GM12878 (cell line): Measurements from ENCODE around the gene SOBP. TPM values are rescaled to one million over a fixed set of nuclear protein-coding genes. Genes with fewer than 3 reads are reported as not detected.

Experiments used
- ATAC-seq: fragments of 200-7000 bp; cut with Tn5 transposase; 3 replicates; pipeline ENCODE4 v1.9.1; 2020; ENCODE audit warnings: mild to moderate bottlenecking, moderate library complexity
- BruUV-seq: library from RNA; stranded (reverse); fragments of 400-500 nt; replicated peaks from 2 replicates; lab custom pipeline; 2021; lab: Mats Ljungman, UMichigan
- CTCF ChIA-PET: fragments of 300-600 bp; sonication (Branson Sonifier 250); formaldehyde crosslinking; extraction: SDS; loops from one replicate; lab custom pipeline; 2021; ENCODE audit warnings: inconsistent platforms; lab: Yijun Ruan, JAX
- POLR2A ChIA-PET: fragments of 350-600 bp; formaldehyde crosslinking; extraction: SDS; loops from one replicate; lab custom pipeline; 2021; ENCODE audit warnings: inconsistent platforms; lab: Charles Lee
- RAD21 ChIA-PET: fragments of 300-600 bp; sonication (Branson Sonifier 250); formaldehyde crosslinking; loops from one replicate; lab custom pipeline; 2023; ENCODE audit warnings: antibody characterized with exemption; ENCODE audit not compliant: unreplicated experiment; lab: Charles Lee
- SMC1A ChIA-PET: fragments of 300-600 bp; sonication (Branson Sonifier 250); formaldehyde crosslinking; loops from one replicate; lab custom pipeline; 2023; ENCODE audit not compliant: unreplicated experiment, uncharacterized antibody; lab: Charles Lee
- DNase-seq: peaks from one replicate; pipeline ENCODE4 v3.0.0-alpha.2; 2011; ENCODE audit warnings: low read depth, low spot score
- FAIRE-seq: peaks from 3 replicates; lab custom pipeline; 2011; peaks lifted over from hg19 to GRCh38; lab: Jason Lieb, UNC
- H2AFZ ChIP-seq: 2 replicates; pipeline ENCODE4 v1.6.0; 2011; ENCODE audit warnings: low read depth, low read length, control low read depth; ENCODE audit not compliant: control insufficient read depth
- H3K27ac ChIP-seq: 2 replicates; pipeline ENCODE4 v1.5.1; 2011; ENCODE audit warnings: control low read depth; ENCODE audit not compliant: control insufficient read depth, insufficient read depth
- H3K27me3 ChIP-seq, 2 experiments: replicated peaks in 1 of 2; 2 replicates each; pipeline versions ENCODE4 v1.6.0 to v1.6.1; 2011; ENCODE audit warnings: low read length in 1 of 2; ENCODE audit not compliant: control insufficient read depth in 2 of 2, insufficient read depth in 2 of 2
- H3K36me3 ChIP-seq, 2 experiments: 2 replicates each; pipeline ENCODE4 v1.5.1; 2011; ENCODE audit warnings: low read length in 1 of 2; ENCODE audit not compliant: control insufficient read depth in 2 of 2, insufficient read depth in 2 of 2
- H3K4me1 ChIP-seq: 2 replicates; pipeline ENCODE4 v1.6.1; 2011; ENCODE audit warnings: mild to moderate bottlenecking, low read length, moderate library complexity, mixed read lengths; ENCODE audit not compliant: control insufficient read depth, insufficient read depth
- H3K4me2 ChIP-seq: 2 replicates; pipeline ENCODE4 v1.6.0; 2011; ENCODE audit warnings: control low read depth; ENCODE audit not compliant: control insufficient read depth, insufficient read depth
- H3K4me3 ChIP-seq: fragments of 200-600 bp; sonication (generic); 2 replicates; pipeline ENCODE4 v1.5.1; 2016
- H3K79me2 ChIP-seq: 2 replicates; pipeline ENCODE4 v1.6.0; 2011; ENCODE audit warnings: low read length; ENCODE audit not compliant: control insufficient read depth, insufficient read depth
- H3K9ac ChIP-seq: 2 replicates; pipeline ENCODE4 v1.8.0; 2011; ENCODE audit warnings: low read length, control low read depth, mixed read lengths; ENCODE audit not compliant: control insufficient read depth, insufficient read depth
- H3K9me3 ChIP-seq: replicated peaks from 3 replicates; pipeline ENCODE4 v1.5.1; 2011; ENCODE audit warnings: mild to moderate bottlenecking, low read length; ENCODE audit not compliant: control insufficient read depth, insufficient read depth
- H4K20me1 ChIP-seq: 2 replicates; pipeline ENCODE4 v1.6.0; 2011; ENCODE audit not compliant: control insufficient read depth, insufficient read depth
- CBFB ChIP-seq: IDR thresholded peaks from 2 replicates; pipeline ENCODE4 v1.6.1; 2016; ENCODE audit warnings: antibody characterized with exemption, low read depth
- RAD21 ChIP-seq: IDR thresholded peaks from 2 replicates; pipeline ENCODE4 v1.6.1; 2011; ENCODE audit warnings: mild to moderate bottlenecking, low read depth, low read length, moderate library complexity; ENCODE audit not compliant: insufficient read depth
- RB1 ChIP-seq: fragments of 450-650 bp; formaldehyde crosslinking; IDR thresholded peaks from 2 replicates; pipeline ENCODE4 v1.6.1; 2017; ENCODE audit warnings: mild to moderate bottlenecking, borderline replicate concordance
- RFX5 ChIP-seq: IDR thresholded peaks from 2 replicates; pipeline ENCODE4 v1.6.1; 2011; ENCODE audit warnings: low read depth, low read length, improper control_type of control experiment
- SP1 ChIP-seq: IDR thresholded peaks from one replicate; pipeline ENCODE4 v1.6.1; 2011; ENCODE audit warnings: low read depth, low read length
- TAF1 ChIP-seq: IDR thresholded peaks from 2 replicates; pipeline ENCODE4 v1.6.1; 2011; ENCODE audit warnings: mild to moderate bottlenecking, low read depth, low read length, borderline replicate concordance
- ZBED1 ChIP-seq: IDR thresholded peaks from 2 replicates; pipeline ENCODE4 v1.6.1; 2016; ENCODE audit warnings: borderline replicate concordance
- WGBS: methylation state at CpG from one replicate; pipeline ENCODE4 v1.1.6; 2016; ENCODE audit warnings: low lambda C conversion rate; ENCODE audit not compliant: insufficient replicate concordance, insufficient coverage; ENCODE audit errors: missing lambda C conversion rate; 5-methylcytosine and 5-hydroxymethylcytosine counted together
- in situ Hi-C: fragments of 300-500 bp; cut with MboI; formaldehyde crosslinking; loops from 9 replicates; pipeline ENCODE4 v1.14.3; 2018; ENCODE audit warnings: mixed read lengths
- intact Hi-C: fragments of 100-400 bp; cut with micrococcal nuclease; formaldehyde crosslinking; loops from one replicate; pipeline ENCODE4 v1.14.2; 2022; ENCODE audit not compliant: unreplicated experiment
- polyA plus RNA-seq, 11 experiments: library from polyadenylated mRNA; depleted of rRNA in 4 of 11; unstranded in 6 of 11; stranded (reverse) in 5 of 11; fragments of >200 nt; fragmentation: Nextera tagmentation in 4 of 11; fragmentation: Illumina TruSeq in 1 of 11; extraction: Ambion mirVana in 4 of 11; extraction: Trizol in 1 of 11; gene quantifications; 1 replicate in 1 of 11; 2 replicates in 10 of 11; pipeline versions ENCODE4 v1.2.1 to v1.2.3, GENCODE V29; 2011 to 2016; ENCODE audit warnings: inconsistent platforms in 2 of 11, missing spikeins in 2 of 11, low read depth in 1 of 11
- total RNA-seq, 4 experiments: library from RNA; depleted of rRNA in 3 of 4; stranded (reverse); fragments of >200 nt in 3 of 4; fragmentation: Illumina TruSeq in 1 of 4; extraction: Trizol in 1 of 4; gene quantifications; 2 replicates each; pipeline versions ENCODE4 v1.2.1 to v1.2.3, GENCODE V29; 2013 to 2021
- TF ChIP-seq, protein P1 (sequence below): fragments of 450-650 bp; formaldehyde crosslinking; IDR thresholded peaks from 2 replicates; pipeline ENCODE4 v1.4.0; 2022; ENCODE audit warnings: mild to moderate bottlenecking, moderate library complexity
- TF ChIP-seq, protein P2 (sequence below): fragments of 450-650 bp; IDR thresholded peaks from 2 replicates; pipeline ENCODE4 v1.6.1; 2018; ENCODE audit warnings: borderline replicate concordance, mild to moderate bottlenecking; ENCODE audit not compliant: partially characterized antibody

The SOBP gene
- total and polyA plus RNA-seq, 10 of the 15 experiments (the other 5 are each of a cell fraction or from before 2014, with no cell fraction given), result 0.49 to 1.9 (median 0.78) TPM

GRCh38 chr6:107648983-107649382 lies 159.1 kb downstream of the SOBP start:
- POLR2A ChIA-PET, result interaction anchor here (0.6 to 0.7 kb wide), 2 partner anchors 8 to 102 kb away, joined by 3 to 11 read pairs; no protein-coding TSS in a partner anchor
- CTCF ChIA-PET, result interaction anchor here (1.3 kb wide), 1 partner anchor 16 kb away, joined by 3 read pairs; no protein-coding TSS in a partner anchor
- ATAC-seq, result no peak
- no peak for DNase-seq
- intact Hi-C loops, result no loop called here
- Histone ChIP-seq H3K27ac (no peak overlapping the region), H3K79me2 (no peaks in the 10 kb centered on the region), H3K4me2 (no peak overlapping the region), H3K9ac (no peak overlapping the region), H3K4me3 (no peak overlapping the region), H3K9me3 (no peaks in the 10 kb centered on the region), H3K4me1 (no peaks in the 10 kb centered on the region), H4K20me1 (no peaks in the 10 kb centered on the region), H3K27me3 (no peaks in the 10 kb centered on the region)
- WGBS, result no CpG with 5 or more reads among the region's 1 CpG
- no peak for FAIRE-seq
- SMC1A ChIA-PET, result interaction anchor here (1.6 to 1.9 kb wide), 2 partner anchors 16 to 26 kb away, joined by 4 to 8 read pairs; no protein-coding TSS in a partner anchor
- no TSS peak for BruUV-seq
- RAD21 ChIA-PET, result no interaction called here
- no peak for TF ChIP-seq RAD21
- TF ChIP-seq, all 136 proteins: peak for 0
- no peak overlapping the region for H2AFZ ChIP-seq
- in situ Hi-C loops, result no loop called here
- no peaks in the 10 kb centered on the region for H3K36me3 ChIP-seq

DNA sequence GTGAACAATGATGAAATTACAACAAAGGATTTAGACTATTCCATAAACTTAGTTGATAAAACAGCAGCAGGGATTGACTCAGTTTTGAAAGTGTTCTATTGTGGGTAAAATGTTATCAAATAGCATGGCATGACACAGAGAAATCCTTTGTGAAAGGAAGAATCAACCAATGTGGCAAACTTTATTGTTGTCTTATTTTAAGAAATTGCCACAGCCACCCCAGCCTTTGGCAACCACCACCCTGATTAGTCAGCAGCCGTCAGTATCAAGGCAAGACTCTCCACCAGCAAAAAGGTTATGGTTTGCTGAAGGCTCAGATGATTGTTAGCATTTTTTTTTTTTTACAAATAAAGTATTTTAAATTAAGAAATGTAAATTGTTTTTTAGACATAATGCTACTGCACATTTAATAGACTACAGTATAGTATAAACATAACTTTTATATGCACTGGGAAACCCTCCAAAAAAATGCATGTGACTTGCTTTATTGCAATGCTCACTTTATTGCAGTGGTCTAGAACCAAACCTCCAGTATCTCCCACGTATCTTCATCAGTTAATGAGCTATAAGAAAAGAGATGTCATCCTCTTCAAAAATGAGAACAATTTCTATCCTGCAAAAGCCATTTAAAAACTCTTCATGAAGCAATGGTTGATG lies 162.7 kb downstream of the SOBP start:
- ChIA-PET POLR2A (no interaction called here), CTCF (interaction anchor here (1.5 to 2.0 kb wide), 2 partner anchors 11 to 334 kb away, joined by 3 to 11 read pairs; no protein-coding TSS in a partner anchor), SMC1A (interaction anchor here (2.8 kb wide), 1 partner anchor 10 kb away, joined by 16 read pairs; no protein-coding TSS in a partner anchor), RAD21 (no interaction called here)
- Histone ChIP-seq H3K9ac (no peak overlapping the region), H3K27ac (no peak overlapping the region), H3K4me3 (no peak overlapping the region), H3K27me3 (no peaks in the 10 kb centered on the region), H2AFZ (no peak overlapping the region), H3K4me2 (no peak overlapping the region), H3K4me1 (peaks cover 13% of the 10 kb centered on the region), H3K79me2 (no peaks in the 10 kb centered on the region), H3K9me3 (no peaks in the 10 kb centered on the region), H3K36me3 (no peaks in the 10 kb centered on the region), H4K20me1 (no peaks in the 10 kb centered on the region)
- in situ Hi-C loops, result no loop called here
- intact Hi-C loops, result loop anchor here (10.0 kb wide), 1 partner anchor 538 kb away; the partner anchor contains the start of gene BEND3
- DNase-seq (no peak), FAIRE-seq (no peak), ATAC-seq (no peak)
- WGBS, result 26% methylated on average over 2 of the region's 2 CpGs
- no TSS peak for BruUV-seq
- TF ChIP-seq CBFB (no peak), RFX5 (no peak), SP1 (no peak), TAF1 (no peak), ZBED1 (no peak), RB1 (no peak)
- TF ChIP-seq, protein P1, sequence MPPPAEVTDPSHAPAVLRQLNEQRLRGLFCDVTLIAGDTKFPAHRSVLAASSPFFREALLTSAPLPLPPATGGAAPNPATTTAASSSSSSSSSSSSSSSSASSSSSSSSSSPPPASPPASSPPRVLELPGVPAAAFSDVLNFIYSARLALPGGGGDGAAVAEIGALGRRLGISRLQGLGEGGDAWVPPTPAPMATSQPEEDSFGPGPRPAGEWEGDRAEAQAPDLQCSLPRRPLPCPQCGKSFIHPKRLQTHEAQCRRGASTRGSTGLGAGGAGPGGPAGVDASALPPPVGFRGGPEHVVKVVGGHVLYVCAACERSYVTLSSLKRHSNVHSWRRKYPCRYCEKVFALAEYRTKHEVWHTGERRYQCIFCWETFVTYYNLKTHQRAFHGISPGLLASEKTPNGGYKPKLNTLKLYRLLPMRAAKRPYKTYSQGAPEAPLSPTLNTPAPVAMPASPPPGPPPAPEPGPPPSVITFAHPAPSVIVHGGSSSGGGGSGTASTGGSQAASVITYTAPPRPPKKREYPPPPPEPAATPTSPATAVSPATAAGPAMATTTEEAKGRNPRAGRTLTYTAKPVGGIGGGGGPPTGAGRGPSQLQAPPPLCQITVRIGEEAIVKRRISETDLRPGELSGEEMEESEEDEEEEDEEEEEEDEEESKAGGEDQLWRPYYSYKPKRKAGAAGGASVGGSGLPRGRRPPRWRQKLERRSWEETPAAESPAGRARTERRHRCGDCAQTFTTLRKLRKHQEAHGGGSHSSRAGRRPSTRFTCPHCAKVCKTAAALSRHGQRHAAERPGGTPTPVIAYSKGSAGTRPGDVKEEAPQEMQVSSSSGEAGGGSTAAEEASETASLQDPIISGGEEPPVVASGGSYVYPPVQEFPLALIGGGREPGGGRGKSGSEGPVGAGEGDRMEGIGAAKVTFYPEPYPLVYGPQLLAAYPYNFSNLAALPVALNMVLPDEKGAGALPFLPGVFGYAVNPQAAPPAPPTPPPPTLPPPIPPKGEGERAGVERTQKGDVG (CRISPR knock-in tag), result no peak
- TF ChIP-seq, protein P2, sequence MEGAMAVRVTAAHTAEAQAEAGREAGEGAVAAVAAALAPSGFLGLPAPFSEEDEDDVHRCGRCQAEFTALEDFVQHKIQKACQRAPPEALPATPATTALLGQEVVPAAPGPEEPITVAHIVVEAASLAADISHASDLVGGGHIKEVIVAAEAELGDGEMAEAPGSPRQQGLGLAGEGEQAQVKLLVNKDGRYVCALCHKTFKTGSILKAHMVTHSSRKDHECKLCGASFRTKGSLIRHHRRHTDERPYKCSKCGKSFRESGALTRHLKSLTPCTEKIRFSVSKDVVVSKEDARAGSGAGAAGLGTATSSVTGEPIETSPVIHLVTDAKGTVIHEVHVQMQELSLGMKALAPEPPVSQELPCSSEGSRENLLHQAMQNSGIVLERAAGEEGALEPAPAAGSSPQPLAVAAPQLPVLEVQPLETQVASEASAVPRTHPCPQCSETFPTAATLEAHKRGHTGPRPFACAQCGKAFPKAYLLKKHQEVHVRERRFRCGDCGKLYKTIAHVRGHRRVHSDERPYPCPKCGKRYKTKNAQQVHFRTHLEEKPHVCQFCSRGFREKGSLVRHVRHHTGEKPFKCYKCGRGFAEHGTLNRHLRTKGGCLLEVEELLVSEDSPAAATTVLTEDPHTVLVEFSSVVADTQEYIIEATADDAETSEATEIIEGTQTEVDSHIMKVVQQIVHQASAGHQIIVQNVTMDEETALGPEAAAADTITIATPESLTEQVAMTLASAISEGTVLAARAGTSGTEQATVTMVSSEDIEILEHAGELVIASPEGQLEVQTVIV, result no peak
